HCT116 (cell line): Measurements from ENCODE around the gene TBXA2R. TPM values are rescaled to one million over a fixed set of nuclear protein-coding genes. Genes with fewer than 3 reads are reported as not detected.

Experiments
- ATAC-seq: fragments of 200-7000 bp; cut with Tn5 transposase; 2 replicates; pipeline ENCODE4 v1.9.1; 2020; ENCODE audit warnings: mild to moderate bottlenecking, moderate library complexity
- BruUV-seq: library from RNA; stranded (reverse); fragments of 400-500 nt; replicated peaks from 2 replicates; lab custom pipeline; 2021; lab: Mats Ljungman, UMichigan
- CTCF ChIA-PET: fragments of 300-600 bp; sonication (Branson Sonifier 250); formaldehyde crosslinking; loops from one replicate; lab custom pipeline; 2021; ENCODE audit warnings: antibody characterized with exemption; lab: Charles Lee
- POLR2A ChIA-PET: fragments of 300-600, 350-600 bp; sonication (Branson Sonifier 250); formaldehyde crosslinking; loops from one replicate; lab custom pipeline; 2021; ENCODE audit warnings: antibody characterized with exemption; lab: Charles Lee
- RAD21 ChIA-PET, 2 experiments: fragments of 300-600 bp; sonication (Branson Sonifier 250); formaldehyde crosslinking; loops; one replicate each; lab custom pipeline; 2023; ENCODE audit warnings: low total read pairs in 2 of 2; ENCODE audit not compliant: uncharacterized antibody in 2 of 2, unreplicated experiment in 2 of 2, low non-redundant PET in 1 of 2; lab: Charles Lee
- DNase-seq: peaks from one replicate; pipeline ENCODE4 v3.0.0-alpha.2; 2010; ENCODE audit warnings: low read depth, low spot score
- H2AFZ ChIP-seq: fragments of 200-600 bp; shearing (Covaris generic), sonication (generic); 2 replicates; pipeline ENCODE4 v1.6.1; 2017; ENCODE audit warnings: low read depth, mixed run types, mixed read lengths, antibody characterized with exemption, low read length; ENCODE audit not compliant: poor library complexity, severe bottlenecking
- H3K27ac ChIP-seq: 2 replicates; pipeline ENCODE4 v1.5.1; 2012; ENCODE audit warnings: low read depth, low read length
- H3K27me3 ChIP-seq: fragments of 200-600 bp; sonication (generic); 2 replicates; pipeline ENCODE4 v1.6.1; 2016; ENCODE audit warnings: mixed run types, low read length, mixed read lengths; ENCODE audit not compliant: insufficient read depth
- H3K36me3 ChIP-seq, 2 experiments: fragments of 200-500 bp in 1 of 2; fragments of 200-600 bp in 1 of 2; sonication (Bioruptor generic) in 1 of 2; sonication (generic) in 1 of 2; 2 replicates each; pipeline versions ENCODE4 v1.5.1 to v1.6.1; 2014 to 2016; ENCODE audit warnings: low read length in 2 of 2, inconsistent platforms in 1 of 2, mixed read lengths in 1 of 2, mixed run types in 1 of 2; ENCODE audit not compliant: insufficient read depth in 2 of 2, control insufficient read depth in 1 of 2
- H3K4me1 ChIP-seq, 2 experiments: fragments of 200-600 bp in 1 of 2; sonication (generic) in 1 of 2; 2 replicates each; pipeline versions ENCODE4 v1.5.1 to v1.6.1; 2012 to 2017; ENCODE audit warnings: low read length in 2 of 2, inconsistent platforms in 1 of 2, mild to moderate bottlenecking in 1 of 2, mixed read lengths in 1 of 2, mixed run types in 1 of 2, moderate library complexity in 1 of 2; ENCODE audit not compliant: insufficient read depth in 2 of 2, control insufficient read depth in 1 of 2
- H3K4me2 ChIP-seq: fragments of 200-600 bp; sonication (generic); 2 replicates; pipeline ENCODE4 v1.6.1; 2017; ENCODE audit warnings: mixed run types, low read length, mixed read lengths
- H3K4me3 ChIP-seq, 2 experiments: fragments of 200-600 bp in 1 of 2; sonication (generic) in 1 of 2; replicated peaks in 1 of 2; 2 replicates each; pipeline ENCODE4 v1.5.1; 2011 to 2016; ENCODE audit warnings: low read length in 2 of 2, control low read depth in 1 of 2, low read depth in 1 of 2, mild to moderate bottlenecking in 1 of 2, mixed read lengths in 1 of 2, mixed run types in 1 of 2
- H3K79me2 ChIP-seq: fragments of 200-600 bp; sonication (generic); 2 replicates; pipeline ENCODE4 v1.6.1; 2017; ENCODE audit warnings: mild to moderate bottlenecking, mixed run types, low read length, moderate library complexity, mixed read lengths; ENCODE audit not compliant: insufficient read depth
- H3K9ac ChIP-seq: fragments of 200-600 bp; sonication (generic); 2 replicates; pipeline ENCODE4 v1.6.1; 2016; ENCODE audit warnings: low read length, mixed read lengths
- H3K9me2 ChIP-seq: fragments of 200-600 bp; sonication (generic), shearing (Covaris generic); 2 replicates; pipeline ENCODE4 v1.6.1; 2017; ENCODE audit warnings: mixed run types, mild to moderate bottlenecking, moderate library complexity; ENCODE audit not compliant: insufficient read depth
- H3K9me3 ChIP-seq, 2 experiments: fragments of 200-500 bp in 1 of 2; fragments of 200-600 bp in 1 of 2; sonication (Bioruptor generic) in 1 of 2; sonication (generic) in 1 of 2; 2 replicates each; pipeline ENCODE4 v1.6.1; 2014 to 2017; ENCODE audit warnings: low read length in 2 of 2, mixed read lengths in 2 of 2, inconsistent platforms in 1 of 2, low read depth in 1 of 2, mild to moderate bottlenecking in 1 of 2, mixed run types in 1 of 2, moderate library complexity in 1 of 2; ENCODE audit not compliant: control insufficient read depth in 1 of 2, insufficient read depth in 1 of 2
- H4K20me1 ChIP-seq: fragments of 200-600 bp; sonication (generic), shearing (Covaris generic); 2 replicates; pipeline ENCODE4 v1.6.1; 2017; ENCODE audit warnings: mixed run types, mild to moderate bottlenecking, moderate library complexity; ENCODE audit not compliant: insufficient read depth
- ATF3 ChIP-seq: IDR thresholded peaks from 2 replicates; pipeline ENCODE4 v1.6.1; 2012
- CBX3 ChIP-seq: IDR thresholded peaks from 2 replicates; pipeline ENCODE4 v1.6.1; 2012; ENCODE audit warnings: low read depth
- CEBPB ChIP-seq: IDR thresholded peaks from 2 replicates; pipeline ENCODE4 v1.6.1; 2012; ENCODE audit warnings: low read depth
- EZH2 ChIP-seq: fragments of 200-600 bp; sonication (generic); IDR thresholded peaks from 2 replicates; pipeline ENCODE4 v1.6.1; 2017; ENCODE audit warnings: antibody characterized with exemption, mixed run types
- EZH2phosphoT487 ChIP-seq: fragments of 200-600 bp; IDR thresholded peaks from 2 replicates; pipeline ENCODE4 v1.6.1; 2018; ENCODE audit warnings: antibody characterized with exemption, borderline replicate concordance
- JUND ChIP-seq: IDR thresholded peaks from 2 replicates; pipeline ENCODE4 v1.6.1; 2012
- MAX ChIP-seq: IDR thresholded peaks from 2 replicates; pipeline ENCODE4 v1.6.1; 2012
- POLR2A ChIP-seq: IDR thresholded peaks from 2 replicates; pipeline ENCODE4 v1.7.0; 2011; ENCODE audit warnings: borderline replicate concordance; ENCODE audit not compliant: insufficient read depth, insufficient read length; ENCODE audit errors: extremely low read depth
- POLR2AphosphoS5 ChIP-seq: IDR thresholded peaks from 2 replicates; pipeline ENCODE4 v1.6.1; 2011; ENCODE audit warnings: mild to moderate bottlenecking, low read depth, low read length, moderate library complexity
- RAD21 ChIP-seq: IDR thresholded peaks from 2 replicates; pipeline ENCODE4 v1.6.1; 2012; ENCODE audit warnings: low read depth, mild to moderate bottlenecking
- REST ChIP-seq: IDR thresholded peaks from 2 replicates; pipeline ENCODE4 v1.6.1; 2012; ENCODE audit warnings: low read depth
- SIN3A ChIP-seq: IDR thresholded peaks from 2 replicates; pipeline ENCODE4 v1.6.1; 2012; ENCODE audit warnings: low read depth
- SRF ChIP-seq: IDR thresholded peaks from 2 replicates; pipeline ENCODE4 v1.6.1; 2012; ENCODE audit warnings: low read depth
- YY1 ChIP-seq: IDR thresholded peaks from 2 replicates; pipeline ENCODE4 v1.6.1; 2011; ENCODE audit warnings: low read length, low read depth, moderate library complexity, mild to moderate bottlenecking; ENCODE audit not compliant: insufficient replicate concordance; ENCODE audit errors: extremely low read depth
- ZFX ChIP-seq: fragments of 450-650 bp; IDR thresholded peaks from 2 replicates; pipeline ENCODE4 v1.6.1; 2017
- ZNF274 ChIP-seq: fragments of 200-500 bp; sonication (Bioruptor generic); IDR thresholded peaks from 2 replicates; pipeline ENCODE4 v1.6.1; 2014; ENCODE audit warnings: mild to moderate bottlenecking, low read depth, low read length, inconsistent platforms
- intact Hi-C: fragments of 100-400 bp; cut with micrococcal nuclease; formaldehyde crosslinking; loops from 2 replicates; pipeline ENCODE4 v1.10.0; 2022
- total RNA-seq: library from RNA; stranded (reverse); gene quantifications from one replicate; pipeline ENCODE4 v1.2.1, GENCODE V29; 2021; ENCODE audit not compliant: unreplicated experiment

The TBXA2R gene
- total RNA-seq, 1 experiment from 2014 or later: 2.3 TPM

GRCh38 chr19:3551792-3552095 lies 54.9 kb downstream of the TBXA2R start:
- no peak for TF ChIP-seq YY1
- TF ChIP-seq CBX3: no peak
- no peak for TF ChIP-seq ZNF274
- TF ChIP-seq SIN3A: no peak
- TF ChIP-seq CEBPB: no peak
- no peak for TF ChIP-seq REST
- TF ChIP-seq POLR2AphosphoS5: no peak
- TF ChIP-seq POLR2A: no peak
- no peak for TF ChIP-seq SRF
- TF ChIP-seq ZFX: no peak
- no peak for TF ChIP-seq EZH2
- TF ChIP-seq MAX: no peak
- no peak for TF ChIP-seq EZH2phosphoT487
- TF ChIP-seq JUND: no peak
- no peak for TF ChIP-seq ATF3
- TF ChIP-seq RAD21: no peak

More at GRCh38 chr19:3551792-3552095, 54.9 kb downstream of the TBXA2R start:
- no TSS peak for BruUV-seq
- H3K9me2 ChIP-seq: no peaks in the 10 kb centered on the region
- DNase-seq (no peak), ATAC-seq (no peak)
- H3K4me2 ChIP-seq: no peak overlapping the region
- no peak overlapping the region for H3K4me3 ChIP-seq
- no peak overlapping the region for H3K27ac ChIP-seq
- CTCF ChIA-PET: no interaction called here
- no peaks in the 10 kb centered on the region for H3K9me3 ChIP-seq
- peaks cover 2 to 21% of the 10 kb centered on the region in 2 experiments; a peak in 3 of 4 replicates for H3K36me3 ChIP-seq
- no peak overlapping the region for H2AFZ ChIP-seq
- peaks cover 77% of the 10 kb centered on the region for H3K79me2 ChIP-seq
- H3K27me3 ChIP-seq: no peaks in the 10 kb centered on the region
- H3K9ac ChIP-seq: no peak overlapping the region
- POLR2A ChIA-PET: no interaction called here
- intact Hi-C loops: no loop called here
- H3K4me1 ChIP-seq: peaks cover 9 to 34% of the 10 kb centered on the region in 2 experiments
- peaks cover 8% of the 10 kb centered on the region; the same call in 1 of the 2 replicates for H4K20me1 ChIP-seq
- RAD21 ChIA-PET: no interaction called here
